BE2C (cell line): Measurements from ENCODE around the gene BRMS1L.

Experiments
- DNase-seq: peaks from one replicate; pipeline ENCODE4 v3.0.0-alpha.2; 2020
- H3K27me3 ChIP-seq: fragments of 250-450 bp; sonication (Bioruptor Pico); 2 replicates; pipeline ENCODE4 v1.5.1; 2020; ENCODE audit warnings: mild to moderate bottlenecking
- H3K36me3 ChIP-seq: fragments of 250-450 bp; sonication (Bioruptor Pico); 2 replicates; pipeline ENCODE4 v1.5.1; 2020; ENCODE audit warnings: mild to moderate bottlenecking
- H3K4me1 ChIP-seq: fragments of 250-450 bp; sonication (Bioruptor Pico); 2 replicates; pipeline ENCODE4 v1.5.1; 2020
- H3K4me3 ChIP-seq: 2 replicates; pipeline ENCODE4 v1.5.1; 2011; ENCODE audit warnings: low read depth, low read length
- H3K9me3 ChIP-seq: fragments of 250-450 bp; sonication (Bioruptor Pico); 2 replicates; pipeline ENCODE4 v1.5.1; 2020
- TF ChIP-seq, protein P1 (sequence below): IDR thresholded peaks from 2 replicates; pipeline ENCODE4 v1.5.1; 2012; ENCODE audit warnings: mild to moderate bottlenecking, low read depth, low read length

Gene BRMS1L

DNA sequence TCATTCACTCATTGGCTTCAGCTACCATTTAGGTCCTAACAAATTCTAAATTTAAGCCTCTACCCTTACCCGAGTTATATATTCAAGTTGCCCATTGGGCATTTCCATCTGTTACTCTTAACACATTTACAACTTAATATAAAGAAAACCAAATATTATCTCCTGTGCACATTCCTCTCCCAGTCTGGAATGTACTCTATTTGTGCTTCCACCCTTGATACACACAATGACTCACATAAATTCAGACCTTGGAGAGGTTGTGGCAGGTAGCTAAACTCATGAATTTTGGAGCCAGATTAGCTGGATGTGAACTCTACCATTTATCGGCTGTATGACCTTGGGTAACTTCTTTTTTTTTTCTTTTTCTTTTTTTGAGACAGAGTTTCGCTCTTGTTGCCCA lies 51.1 kb downstream of the BRMS1L start:
- no peak for DNase-seq
- H3K4me1 ChIP-seq = peaks cover 4% of the 10 kb centered on the region; the same call in 1 of the 2 replicates

DNA sequence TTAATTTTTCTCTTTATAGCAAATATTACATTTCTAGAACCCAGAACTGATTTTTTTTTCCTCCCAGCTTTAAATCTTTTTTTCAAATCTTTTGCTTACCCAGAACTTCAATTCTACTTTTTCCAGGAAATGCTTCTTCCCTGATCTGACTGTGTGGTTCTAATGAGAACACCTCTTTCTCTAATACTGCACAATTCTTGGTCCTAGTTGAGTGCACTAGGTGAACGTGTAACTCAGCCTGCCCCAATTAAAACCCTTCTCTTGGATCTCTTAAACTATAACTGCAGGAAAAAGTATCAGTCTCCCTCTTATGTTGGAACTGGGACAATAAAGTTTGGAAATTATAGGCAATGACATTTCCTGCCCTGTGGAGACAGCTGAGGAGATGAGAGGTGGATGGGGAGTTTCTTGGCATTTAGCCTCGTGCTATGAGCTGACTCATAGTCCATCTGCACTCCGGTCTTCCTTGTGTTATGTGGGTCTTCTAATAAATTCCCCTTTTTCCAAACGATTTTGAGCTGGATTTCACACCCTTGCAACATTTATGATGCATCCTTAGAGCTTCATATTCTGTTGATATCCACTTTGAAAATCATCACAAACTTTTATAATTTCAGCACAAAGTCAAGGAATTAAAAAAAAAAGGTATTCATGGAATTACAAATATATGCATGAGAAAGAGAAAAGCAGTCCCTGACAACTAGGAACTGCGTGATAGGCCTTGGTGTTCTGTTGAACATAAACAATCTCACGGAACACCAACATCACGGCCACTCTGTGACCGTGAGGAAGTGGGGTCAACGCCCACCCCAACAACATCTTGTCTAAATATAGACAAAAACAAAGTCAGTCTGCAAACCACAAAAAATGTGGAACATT lies 52.4 kb downstream of the BRMS1L start:
- no peak overlapping the region for H3K4me3 ChIP-seq
- peak; percentile 15 for DNase-seq
- TF ChIP-seq, protein P1, sequence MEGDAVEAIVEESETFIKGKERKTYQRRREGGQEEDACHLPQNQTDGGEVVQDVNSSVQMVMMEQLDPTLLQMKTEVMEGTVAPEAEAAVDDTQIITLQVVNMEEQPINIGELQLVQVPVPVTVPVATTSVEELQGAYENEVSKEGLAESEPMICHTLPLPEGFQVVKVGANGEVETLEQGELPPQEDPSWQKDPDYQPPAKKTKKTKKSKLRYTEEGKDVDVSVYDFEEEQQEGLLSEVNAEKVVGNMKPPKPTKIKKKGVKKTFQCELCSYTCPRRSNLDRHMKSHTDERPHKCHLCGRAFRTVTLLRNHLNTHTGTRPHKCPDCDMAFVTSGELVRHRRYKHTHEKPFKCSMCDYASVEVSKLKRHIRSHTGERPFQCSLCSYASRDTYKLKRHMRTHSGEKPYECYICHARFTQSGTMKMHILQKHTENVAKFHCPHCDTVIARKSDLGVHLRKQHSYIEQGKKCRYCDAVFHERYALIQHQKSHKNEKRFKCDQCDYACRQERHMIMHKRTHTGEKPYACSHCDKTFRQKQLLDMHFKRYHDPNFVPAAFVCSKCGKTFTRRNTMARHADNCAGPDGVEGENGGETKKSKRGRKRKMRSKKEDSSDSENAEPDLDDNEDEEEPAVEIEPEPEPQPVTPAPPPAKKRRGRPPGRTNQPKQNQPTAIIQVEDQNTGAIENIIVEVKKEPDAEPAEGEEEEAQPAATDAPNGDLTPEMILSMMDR = no peak

More for the DNA sequence above, 51.1 kb downstream of the BRMS1L start:
- Histone ChIP-seq H3K9me3 (no peaks in the 10 kb centered on the region), H3K36me3 (no peaks in the 10 kb centered on the region), H3K4me3 (no peak overlapping the region), H3K27me3 (no peaks in the 10 kb centered on the region)
- TF ChIP-seq, protein P1 = no peak

DNA sequence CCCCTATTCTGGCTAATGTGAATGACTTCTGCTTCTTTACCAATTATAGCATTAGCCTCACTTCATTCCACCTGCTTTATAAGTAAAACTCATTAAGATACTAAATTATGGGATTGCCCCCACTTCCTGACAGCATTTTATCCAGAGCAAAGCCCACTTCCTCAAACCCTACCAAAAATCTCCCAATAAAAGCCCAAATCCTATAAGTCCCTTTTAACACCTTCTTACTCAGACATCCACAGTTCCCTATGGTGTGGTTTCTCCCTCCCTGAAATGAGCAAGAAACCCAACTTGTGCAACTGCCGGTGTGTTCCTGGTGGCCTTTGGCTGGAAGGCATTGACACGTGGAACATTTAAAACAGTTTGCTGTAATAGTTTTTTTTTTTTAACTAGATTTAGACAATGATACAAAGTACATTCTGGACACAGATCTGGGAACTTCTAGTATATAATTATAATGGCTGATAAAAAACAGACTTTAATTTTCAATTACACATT lies 53.1 kb downstream of the BRMS1L start:
- TF ChIP-seq, protein P1 = no peak
- no peaks in the 10 kb centered on the region for H3K9me3 ChIP-seq
- no peaks in the 10 kb centered on the region for H3K27me3 ChIP-seq
- DNase-seq = no peak
- H3K4me3 ChIP-seq = no peak overlapping the region
- H3K36me3 ChIP-seq = no peaks in the 10 kb centered on the region
- peaks cover 4% of the 10 kb centered on the region; the same call in 1 of the 2 replicates for H3K4me1 ChIP-seq

More for the DNA sequence above, 52.4 kb downstream of the BRMS1L start:
- Histone ChIP-seq H3K27me3 (no peaks in the 10 kb centered on the region), H3K36me3 (no peaks in the 10 kb centered on the region), H3K4me1 (peaks cover 4% of the 10 kb centered on the region; the same call in 1 of the 2 replicates), H3K9me3 (no peaks in the 10 kb centered on the region)

DNA sequence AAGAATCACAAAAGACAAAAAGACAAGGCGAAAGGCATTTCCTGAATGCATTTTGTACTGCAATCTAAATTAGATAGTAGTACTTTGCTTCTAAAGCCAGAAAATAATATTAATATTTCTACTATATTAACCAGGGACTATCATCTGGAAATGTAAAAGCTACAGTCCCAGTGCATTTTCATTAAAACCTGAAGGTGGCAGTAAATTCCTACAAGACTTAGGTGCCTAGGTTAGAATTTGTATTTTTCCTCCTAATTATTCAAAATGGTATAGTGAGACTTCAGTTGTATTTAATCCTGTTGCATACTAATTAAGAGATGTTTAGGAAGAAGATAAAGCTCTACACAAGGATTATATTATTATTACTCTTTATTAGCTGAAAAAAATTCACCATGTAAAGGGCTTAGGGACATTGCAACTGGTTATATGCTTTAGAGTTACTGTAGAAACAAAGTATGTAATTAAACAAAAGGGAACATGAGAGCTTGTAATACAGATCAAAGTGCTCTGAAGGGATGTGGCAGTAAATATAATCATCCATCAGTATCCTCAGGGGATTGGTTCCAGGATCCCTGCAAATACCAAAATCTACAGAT lies 53.6 kb downstream of the BRMS1L start:
- H3K36me3 ChIP-seq = no peaks in the 10 kb centered on the region
- no peaks in the 10 kb centered on the region for H3K9me3 ChIP-seq
- DNase-seq = no peak
- H3K4me3 ChIP-seq = no peak overlapping the region
- H3K4me1 ChIP-seq = peaks cover 4% of the 10 kb centered on the region; the same call in 1 of the 2 replicates
- TF ChIP-seq, protein P1 = peak; percentile 59
- no peaks in the 10 kb centered on the region for H3K27me3 ChIP-seq

DNA sequence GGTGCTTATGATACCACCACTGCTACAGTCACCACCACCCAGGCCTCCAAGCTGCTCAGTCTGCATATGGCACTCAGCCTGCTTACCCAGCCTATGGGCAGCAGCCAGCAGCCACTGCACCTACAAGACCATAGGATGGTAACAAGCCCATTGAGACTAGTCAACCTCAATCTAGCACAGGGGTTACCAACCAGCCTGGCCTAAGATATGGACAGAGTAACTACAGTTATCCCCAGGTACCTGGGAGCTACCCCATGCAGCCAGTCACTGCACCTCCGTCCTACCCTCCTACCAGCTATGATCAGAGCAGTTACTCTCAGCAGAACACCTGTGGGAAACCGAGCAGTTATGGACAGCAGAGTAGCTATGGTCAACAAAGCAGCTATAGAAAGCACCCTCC lies 55.1 kb downstream of the BRMS1L start:
- H3K9me3 ChIP-seq = no peaks in the 10 kb centered on the region
- no peaks in the 10 kb centered on the region for H3K27me3 ChIP-seq
- no peaks in the 10 kb centered on the region for H3K36me3 ChIP-seq
- DNase-seq = no peak
- H3K4me1 ChIP-seq = peaks cover 2% of the 10 kb centered on the region; the same call in 1 of the 2 replicates
- TF ChIP-seq, protein P1 = no peak
- H3K4me3 ChIP-seq = no peak overlapping the region
